ENCODE measurements around the gene THSD4.

DNA sequence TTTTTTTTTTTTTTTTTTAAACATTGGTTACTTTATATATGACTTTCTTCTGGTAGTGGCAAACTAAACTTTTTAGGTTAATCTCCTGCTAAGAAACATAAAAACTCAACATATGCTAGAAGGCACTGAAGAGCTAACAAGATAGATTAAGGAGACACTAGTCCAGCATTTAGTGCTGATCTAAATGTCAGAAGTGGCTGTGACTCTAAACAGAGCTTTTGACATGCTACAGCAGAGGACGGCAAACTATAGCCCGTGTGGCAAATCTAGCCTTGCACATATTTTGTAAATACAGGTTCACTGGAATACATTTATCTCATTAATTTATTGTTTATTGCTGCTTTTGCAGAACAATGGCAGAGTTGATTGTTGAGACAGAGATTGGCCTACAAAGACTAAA is 715.7 kb downstream of the THSD4 start:
- TF ChIP-seq, protein P1, sequence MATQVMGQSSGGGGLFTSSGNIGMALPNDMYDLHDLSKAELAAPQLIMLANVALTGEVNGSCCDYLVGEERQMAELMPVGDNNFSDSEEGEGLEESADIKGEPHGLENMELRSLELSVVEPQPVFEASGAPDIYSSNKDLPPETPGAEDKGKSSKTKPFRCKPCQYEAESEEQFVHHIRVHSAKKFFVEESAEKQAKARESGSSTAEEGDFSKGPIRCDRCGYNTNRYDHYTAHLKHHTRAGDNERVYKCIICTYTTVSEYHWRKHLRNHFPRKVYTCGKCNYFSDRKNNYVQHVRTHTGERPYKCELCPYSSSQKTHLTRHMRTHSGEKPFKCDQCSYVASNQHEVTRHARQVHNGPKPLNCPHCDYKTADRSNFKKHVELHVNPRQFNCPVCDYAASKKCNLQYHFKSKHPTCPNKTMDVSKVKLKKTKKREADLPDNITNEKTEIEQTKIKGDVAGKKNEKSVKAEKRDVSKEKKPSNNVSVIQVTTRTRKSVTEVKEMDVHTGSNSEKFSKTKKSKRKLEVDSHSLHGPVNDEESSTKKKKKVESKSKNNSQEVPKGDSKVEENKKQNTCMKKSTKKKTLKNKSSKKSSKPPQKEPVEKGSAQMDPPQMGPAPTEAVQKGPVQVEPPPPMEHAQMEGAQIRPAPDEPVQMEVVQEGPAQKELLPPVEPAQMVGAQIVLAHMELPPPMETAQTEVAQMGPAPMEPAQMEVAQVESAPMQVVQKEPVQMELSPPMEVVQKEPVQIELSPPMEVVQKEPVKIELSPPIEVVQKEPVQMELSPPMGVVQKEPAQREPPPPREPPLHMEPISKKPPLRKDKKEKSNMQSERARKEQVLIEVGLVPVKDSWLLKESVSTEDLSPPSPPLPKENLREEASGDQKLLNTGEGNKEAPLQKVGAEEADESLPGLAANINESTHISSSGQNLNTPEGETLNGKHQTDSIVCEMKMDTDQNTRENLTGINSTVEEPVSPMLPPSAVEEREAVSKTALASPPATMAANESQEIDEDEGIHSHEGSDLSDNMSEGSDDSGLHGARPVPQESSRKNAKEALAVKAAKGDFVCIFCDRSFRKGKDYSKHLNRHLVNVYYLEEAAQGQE (IDR thresholded peaks at IDR 0.05; ENCODE audit: insufficient replicate concordance, low read depth) = no peak
- TF ChIP-seq, protein P2, sequence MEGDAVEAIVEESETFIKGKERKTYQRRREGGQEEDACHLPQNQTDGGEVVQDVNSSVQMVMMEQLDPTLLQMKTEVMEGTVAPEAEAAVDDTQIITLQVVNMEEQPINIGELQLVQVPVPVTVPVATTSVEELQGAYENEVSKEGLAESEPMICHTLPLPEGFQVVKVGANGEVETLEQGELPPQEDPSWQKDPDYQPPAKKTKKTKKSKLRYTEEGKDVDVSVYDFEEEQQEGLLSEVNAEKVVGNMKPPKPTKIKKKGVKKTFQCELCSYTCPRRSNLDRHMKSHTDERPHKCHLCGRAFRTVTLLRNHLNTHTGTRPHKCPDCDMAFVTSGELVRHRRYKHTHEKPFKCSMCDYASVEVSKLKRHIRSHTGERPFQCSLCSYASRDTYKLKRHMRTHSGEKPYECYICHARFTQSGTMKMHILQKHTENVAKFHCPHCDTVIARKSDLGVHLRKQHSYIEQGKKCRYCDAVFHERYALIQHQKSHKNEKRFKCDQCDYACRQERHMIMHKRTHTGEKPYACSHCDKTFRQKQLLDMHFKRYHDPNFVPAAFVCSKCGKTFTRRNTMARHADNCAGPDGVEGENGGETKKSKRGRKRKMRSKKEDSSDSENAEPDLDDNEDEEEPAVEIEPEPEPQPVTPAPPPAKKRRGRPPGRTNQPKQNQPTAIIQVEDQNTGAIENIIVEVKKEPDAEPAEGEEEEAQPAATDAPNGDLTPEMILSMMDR (IDR thresholded peaks at IDR 0.05; ENCODE audit: insufficient read depth, low read length) = no peak

Data from HL-60 (cell line).